ENCODE data around the gene MCAM.

- TF ChIP-seq EZH2 (IDR thresholded peaks at IDR 0.05; ENCODE audit: insufficient read depth, poor library complexity, severe bottlenecking), result no peak
- no peak for TF ChIP-seq EZH2phosphoT487 (IDR thresholded peaks at IDR 0.05; ENCODE audit: insufficient read depth, low read depth)
Measured at GRCh38 chr11:119282495-119282894, 34.4 kb downstream of the MCAM start.
